Neural cell (in vitro differentiated cells): ENCODE data around the gene SELENOV.

Experiments used
- CTCF ChIP-seq: fragments of 450-650 bp; IDR thresholded peaks from 2 replicates; pipeline ENCODE4 v1.5.1; 2014; ENCODE audit warnings: antibody characterized with exemption, mild to moderate bottlenecking, moderate library complexity; ENCODE audit not compliant: poor library complexity, severe bottlenecking
- EP300 ChIP-seq: fragments of 450-650 bp; conservative IDR thresholded peaks from 2 replicates; pipeline ENCODE4 v1.6.1; 2014; ENCODE audit warnings: antibody characterized with exemption, mild to moderate bottlenecking, moderate library complexity; ENCODE audit not compliant: poor library complexity, severe bottlenecking
- EZH2 ChIP-seq: fragments of 200-600, 300-800 bp; shearing (Covaris generic), sonication (generic); IDR thresholded peaks from 2 replicates; pipeline ENCODE4 v1.6.1; 2014; ENCODE audit warnings: antibody characterized with exemption, low read length, borderline replicate concordance, mild to moderate bottlenecking; ENCODE audit not compliant: insufficient read depth, poor library complexity, severe bottlenecking
- POLR2AphosphoS5 ChIP-seq: IDR thresholded peaks from 2 replicates; pipeline ENCODE4 v1.6.1; 2012
- RAD21 ChIP-seq: fragments of 450-650 bp; conservative IDR thresholded peaks from 2 replicates; pipeline ENCODE4 v1.6.1; 2014; ENCODE audit warnings: antibody characterized with exemption, mild to moderate bottlenecking, moderate library complexity
- REST ChIP-seq: IDR thresholded peaks from 2 replicates; pipeline ENCODE4 v1.6.1; 2012; ENCODE audit warnings: borderline replicate concordance
- SMC3 ChIP-seq: fragments of 450-650 bp; conservative IDR thresholded peaks from 2 replicates; pipeline ENCODE4 v1.6.1; 2014; ENCODE audit warnings: antibody characterized with exemption, mild to moderate bottlenecking, moderate library complexity; ENCODE audit not compliant: poor library complexity
- TAF1 ChIP-seq: IDR thresholded peaks from 2 replicates; pipeline ENCODE4 v1.6.1; 2012; ENCODE audit warnings: low read depth

GRCh38 chr19:39554701-39555311, 39.9 kb downstream of the SELENOV start:
- TF ChIP-seq CTCF (no peak), RAD21 (no peak), TAF1 (no peak), EP300 (no peak), POLR2AphosphoS5 (no peak), SMC3 (no peak), EZH2 (no peak), REST (no peak)
